ENCODE results near the gene COA7.

COA7 gene

GRCh38 chr1:52680353-52680752 is 17.8 kb downstream of the COA7 start:
- peaks cover 8% of the 10 kb centered on the region for H3K36me3 ChIP-seq (ENCODE audit: control insufficient read depth, insufficient read depth, low read length)
- H3K27ac ChIP-seq (ENCODE audit: low read depth, low read length), result no peak overlapping the region
- no peaks in the 10 kb centered on the region for H3K9me3 ChIP-seq (ENCODE audit: control insufficient read depth, insufficient read depth, low read depth, low read length)
- H3K27me3 ChIP-seq (ENCODE audit: control insufficient read depth, insufficient read depth, low read length), result no peaks in the 10 kb centered on the region
- H3K4me1 ChIP-seq (ENCODE audit: control insufficient read depth, insufficient read depth, low read length), result peaks cover 8% of the 10 kb centered on the region; the same call in 1 of the 2 replicates
- H3K9ac ChIP-seq (ENCODE audit: low read length), result no peak overlapping the region
- no peak overlapping the region for H3K4me3 ChIP-seq (ENCODE audit: low read depth, low read length)

GRCh38 chr1:52679498-52679897 is 18.6 kb downstream of the COA7 start:
- Histone ChIP-seq H3K9ac (ENCODE audit: low read length) (no peak overlapping the region), H3K4me1 (ENCODE audit: control insufficient read depth, insufficient read depth, low read length) (peaks cover 16% of the 10 kb centered on the region; the same call in 1 of the 2 replicates), H3K36me3 (ENCODE audit: control insufficient read depth, insufficient read depth, low read length) (no peaks in the 10 kb centered on the region; the same call in 1 of the 2 replicates), H3K9me3 (ENCODE audit: control insufficient read depth, insufficient read depth, low read depth, low read length) (no peaks in the 10 kb centered on the region), H3K27ac (ENCODE audit: low read depth, low read length) (no peak overlapping the region), H3K27me3 (ENCODE audit: control insufficient read depth, insufficient read depth, low read length) (no peaks in the 10 kb centered on the region), H3K4me3 (ENCODE audit: low read depth, low read length) (no peak overlapping the region)

DNA sequence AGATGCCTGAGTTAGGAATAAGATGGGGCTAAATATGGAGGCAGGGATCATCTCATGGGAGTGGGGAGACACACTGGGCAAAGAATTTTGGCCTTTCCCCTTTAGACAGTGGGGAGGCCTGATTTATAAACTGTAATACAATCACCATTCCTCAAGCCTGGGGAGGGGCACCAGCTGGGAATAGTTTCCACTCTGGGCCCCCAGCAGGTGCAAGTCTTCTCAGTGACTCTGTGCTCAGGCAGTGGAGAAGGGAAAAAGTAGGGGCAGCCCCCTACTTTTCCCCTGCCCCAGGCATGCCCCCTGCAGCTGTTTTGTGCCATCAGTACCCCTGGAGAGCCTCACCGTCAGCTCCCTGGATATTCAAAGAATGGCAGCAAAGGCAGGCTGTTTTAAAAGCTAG is 19.1 kb downstream of the COA7 start:
- Histone ChIP-seq H3K4me1 (ENCODE audit: control insufficient read depth, insufficient read depth, low read length) (peaks cover 17% of the 10 kb centered on the region; the same call in 1 of the 2 replicates), H3K4me3 (ENCODE audit: low read depth, low read length) (no peak overlapping the region), H3K36me3 (ENCODE audit: control insufficient read depth, insufficient read depth, low read length) (no peaks in the 10 kb centered on the region), H3K9ac (ENCODE audit: low read length) (no peak overlapping the region), H3K27ac (ENCODE audit: low read depth, low read length) (no peak overlapping the region), H3K9me3 (ENCODE audit: control insufficient read depth, insufficient read depth, low read depth, low read length) (no peaks in the 10 kb centered on the region), H3K27me3 (ENCODE audit: control insufficient read depth, insufficient read depth, low read length) (no peaks in the 10 kb centered on the region)

DNA sequence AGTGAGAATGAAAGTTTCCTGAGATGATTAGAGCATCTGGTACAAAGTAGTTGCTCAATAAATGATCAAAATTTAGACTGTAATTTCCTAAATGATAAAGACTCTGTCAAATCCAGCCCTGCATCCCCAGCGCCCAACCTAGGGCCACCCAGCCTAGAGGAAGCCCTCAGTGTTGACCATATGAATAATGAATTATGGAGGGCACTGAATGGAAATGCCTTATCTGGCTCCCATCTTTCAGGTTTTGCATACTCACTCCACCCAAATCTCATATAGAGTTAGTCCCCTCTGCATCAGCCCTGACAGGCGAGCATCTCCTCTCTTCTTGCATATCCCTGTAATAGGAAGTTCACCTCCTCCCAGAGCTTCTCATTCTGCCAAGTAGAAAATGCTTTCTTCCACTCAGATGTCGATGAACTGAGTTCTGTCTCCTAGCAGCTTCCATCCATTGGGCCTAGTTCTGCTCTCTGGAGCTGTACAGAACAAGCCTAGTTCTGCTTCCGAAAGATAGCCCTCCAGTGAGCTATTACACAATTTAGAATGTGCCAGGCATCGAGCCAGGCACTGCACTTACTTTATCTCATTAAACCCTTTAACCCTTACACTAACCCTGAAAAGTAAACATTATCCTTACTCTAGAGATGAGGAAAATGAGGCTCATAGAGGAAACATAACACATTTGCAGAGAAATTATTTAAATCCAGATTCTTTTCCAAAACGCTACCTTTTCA is 20.9 kb downstream of the COA7 start:
- H3K27ac ChIP-seq (ENCODE audit: low read depth, low read length), result no peak overlapping the region
- no peaks in the 10 kb centered on the region for H3K9me3 ChIP-seq (ENCODE audit: control insufficient read depth, insufficient read depth, low read depth, low read length)

DNA sequence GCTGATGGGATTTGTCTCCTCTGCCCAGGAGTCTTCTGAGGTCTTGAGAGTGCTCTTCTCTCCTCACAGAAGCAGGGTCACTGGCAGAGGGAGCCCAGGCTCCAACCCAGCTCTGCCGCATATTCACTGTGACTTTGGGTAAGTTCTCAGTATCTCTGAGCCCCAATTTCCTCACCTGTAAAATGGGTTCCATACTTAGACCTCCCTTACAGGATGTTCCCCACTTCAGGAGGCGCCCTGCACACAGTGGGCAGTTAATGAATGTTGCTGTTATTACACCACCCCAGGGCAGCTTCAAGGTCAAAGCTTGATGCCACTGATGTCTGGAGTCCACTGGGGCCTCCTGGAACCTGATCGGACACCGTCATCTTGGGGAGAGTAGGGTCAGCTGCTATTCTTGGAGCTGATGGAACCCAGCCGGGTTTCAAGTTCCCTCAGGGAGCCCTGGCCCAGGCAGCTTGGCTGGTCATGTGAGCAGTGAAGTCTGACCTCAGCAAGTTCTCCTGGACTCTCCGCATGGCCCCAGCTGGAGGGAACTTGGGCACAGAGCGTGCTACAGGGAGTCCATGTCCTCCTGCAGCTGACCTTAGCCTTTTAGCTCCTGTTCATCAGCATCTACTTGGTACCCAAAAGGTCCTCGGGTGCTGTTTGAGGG is 21.8 kb downstream of the COA7 start:
- Histone ChIP-seq H3K36me3 (ENCODE audit: control insufficient read depth, insufficient read depth, low read length) (no peaks in the 10 kb centered on the region), H3K4me3 (ENCODE audit: low read depth, low read length) (no peak overlapping the region), H3K27ac (ENCODE audit: low read depth, low read length) (no peak overlapping the region), H3K27me3 (ENCODE audit: control insufficient read depth, insufficient read depth, low read length) (no peaks in the 10 kb centered on the region), H3K9ac (ENCODE audit: low read length) (no peak overlapping the region), H3K9me3 (ENCODE audit: control insufficient read depth, insufficient read depth, low read depth, low read length) (no peaks in the 10 kb centered on the region), H3K4me1 (ENCODE audit: control insufficient read depth, insufficient read depth, low read length) (peaks cover 17% of the 10 kb centered on the region; the same call in 1 of the 2 replicates)

More for the DNA sequence above, 20.9 kb downstream of the COA7 start:
- H3K9ac ChIP-seq (ENCODE audit: low read length), result no peak overlapping the region
- peaks cover 17% of the 10 kb centered on the region; the same call in 1 of the 2 replicates for H3K4me1 ChIP-seq (ENCODE audit: control insufficient read depth, insufficient read depth, low read length)
- H3K4me3 ChIP-seq (ENCODE audit: low read depth, low read length), result no peak overlapping the region
- H3K27me3 ChIP-seq (ENCODE audit: control insufficient read depth, insufficient read depth, low read length), result no peaks in the 10 kb centered on the region
- H3K36me3 ChIP-seq (ENCODE audit: control insufficient read depth, insufficient read depth, low read length), result no peaks in the 10 kb centered on the region

DNA sequence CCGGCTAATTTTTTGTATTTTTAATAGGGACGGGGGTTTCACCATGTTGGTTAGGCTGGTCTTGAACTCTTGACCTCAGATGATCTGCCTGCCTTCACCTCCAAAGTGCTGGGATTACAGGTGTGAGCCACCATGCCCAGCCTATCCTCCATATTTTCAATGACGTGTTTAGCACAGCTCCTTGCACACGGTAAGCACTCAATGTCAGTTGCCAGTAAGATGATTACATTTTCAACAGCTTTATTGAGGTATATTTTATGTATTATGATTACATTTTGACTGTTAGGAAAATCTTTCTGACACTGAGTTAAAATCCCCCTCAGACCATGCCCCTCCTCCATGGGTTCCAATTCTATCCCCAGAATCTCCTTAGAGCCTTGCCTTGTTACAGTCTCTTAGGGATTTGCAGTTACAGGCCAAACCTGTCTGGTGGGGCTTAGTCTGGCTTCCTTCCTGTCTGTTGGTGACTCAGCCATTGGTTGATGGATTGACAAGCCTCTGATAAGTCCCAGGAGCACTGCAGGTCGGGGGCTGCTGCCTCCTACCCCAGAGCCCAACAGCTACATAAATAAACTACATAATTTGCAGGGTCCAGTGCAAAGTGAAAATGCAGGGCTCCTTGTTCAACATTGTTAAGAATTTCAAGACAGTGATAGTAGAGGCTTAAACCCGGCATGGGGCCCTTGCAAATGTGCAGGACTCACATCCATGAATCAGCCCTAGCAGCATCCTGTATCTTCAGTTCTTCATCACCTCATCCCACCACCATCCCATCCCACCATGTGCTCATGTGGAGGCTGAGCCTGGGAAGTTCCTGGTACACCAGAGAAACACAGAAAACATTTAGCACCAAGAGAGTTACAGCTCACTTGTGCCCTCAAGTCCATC is 23.4 kb downstream of the COA7 start:
- Histone ChIP-seq H3K27me3 (ENCODE audit: control insufficient read depth, insufficient read depth, low read length) (no peaks in the 10 kb centered on the region), H3K4me1 (ENCODE audit: control insufficient read depth, insufficient read depth, low read length) (peaks cover 17% of the 10 kb centered on the region; the same call in 1 of the 2 replicates), H3K27ac (ENCODE audit: low read depth, low read length) (no peak overlapping the region; the same call in 1 of the 2 replicates), H3K4me3 (ENCODE audit: low read depth, low read length) (no peak overlapping the region), H3K9ac (ENCODE audit: low read length) (peak overlapping the region; percentile 1), H3K9me3 (ENCODE audit: control insufficient read depth, insufficient read depth, low read depth, low read length) (no peaks in the 10 kb centered on the region), H3K36me3 (ENCODE audit: control insufficient read depth, insufficient read depth, low read length) (no peaks in the 10 kb centered on the region)

GRCh38 chr1:52673513-52673912 is 24.6 kb downstream of the COA7 start:
- Histone ChIP-seq H3K9me3 (ENCODE audit: control insufficient read depth, insufficient read depth, low read depth, low read length) (no peaks in the 10 kb centered on the region), H3K4me3 (ENCODE audit: low read depth, low read length) (no peak overlapping the region), H3K9ac (ENCODE audit: low read length) (no peak overlapping the region), H3K4me1 (ENCODE audit: control insufficient read depth, insufficient read depth, low read length) (peaks cover 9% of the 10 kb centered on the region; the same call in 1 of the 2 replicates), H3K36me3 (ENCODE audit: control insufficient read depth, insufficient read depth, low read length) (no peaks in the 10 kb centered on the region), H3K27me3 (ENCODE audit: control insufficient read depth, insufficient read depth, low read length) (no peaks in the 10 kb centered on the region), H3K27ac (ENCODE audit: low read depth, low read length) (no peak overlapping the region)

- Histone ChIP-seq H3K9ac (ENCODE audit: low read length) (no peak overlapping the region), H3K4me3 (ENCODE audit: low read depth, low read length) (no peak overlapping the region), H3K9me3 (ENCODE audit: control insufficient read depth, insufficient read depth, low read depth, low read length) (no peaks in the 10 kb centered on the region), H3K27ac (ENCODE audit: low read depth, low read length) (no peak overlapping the region), H3K27me3 (ENCODE audit: control insufficient read depth, insufficient read depth, low read length) (no peaks in the 10 kb centered on the region), H3K4me1 (ENCODE audit: control insufficient read depth, insufficient read depth, low read length) (peaks cover 9% of the 10 kb centered on the region; the same call in 1 of the 2 replicates), H3K36me3 (ENCODE audit: control insufficient read depth, insufficient read depth, low read length) (no peaks in the 10 kb centered on the region)
Measured at GRCh38 chr1:52672946-52673345, 25.2 kb downstream of the COA7 start.

- H3K27ac ChIP-seq (ENCODE audit: low read depth, low read length), result no peak overlapping the region
- H3K9me3 ChIP-seq (ENCODE audit: control insufficient read depth, insufficient read depth, low read depth, low read length), result no peaks in the 10 kb centered on the region
- H3K27me3 ChIP-seq (ENCODE audit: control insufficient read depth, insufficient read depth, low read length), result no peaks in the 10 kb centered on the region
- H3K36me3 ChIP-seq (ENCODE audit: control insufficient read depth, insufficient read depth, low read length), result no peaks in the 10 kb centered on the region
- no peak overlapping the region for H3K4me3 ChIP-seq (ENCODE audit: low read depth, low read length)
- peaks cover 9% of the 10 kb centered on the region for H3K4me1 ChIP-seq (ENCODE audit: control insufficient read depth, insufficient read depth, low read length)
- no peak overlapping the region for H3K9ac ChIP-seq (ENCODE audit: low read length)
Measured at GRCh38 chr1:52670604-52671003, 27.5 kb downstream of the COA7 start.

- H3K4me1 ChIP-seq (ENCODE audit: control insufficient read depth, insufficient read depth, low read length), result peaks cover 9% of the 10 kb centered on the region
- no peak overlapping the region for H3K27ac ChIP-seq (ENCODE audit: low read depth, low read length)
- H3K36me3 ChIP-seq (ENCODE audit: control insufficient read depth, insufficient read depth, low read length), result no peaks in the 10 kb centered on the region
- no peak overlapping the region for H3K4me3 ChIP-seq (ENCODE audit: low read depth, low read length)
- no peaks in the 10 kb centered on the region for H3K9me3 ChIP-seq (ENCODE audit: control insufficient read depth, insufficient read depth, low read depth, low read length)
- no peaks in the 10 kb centered on the region for H3K27me3 ChIP-seq (ENCODE audit: control insufficient read depth, insufficient read depth, low read length)
- H3K9ac ChIP-seq (ENCODE audit: low read length), result no peak overlapping the region
Measured at GRCh38 chr1:52669696-52670095, 28.5 kb downstream of the COA7 start.

Measured in HUES6 (cell line).